ENCODE results near the gene TGFB3.

TGFB3 gene

GRCh38 chr14:75910048-75910447 is 71.7 kb downstream of the TGFB3 start:
- no peak for DNase-seq (ENCODE audit: insufficient read length, low spot score)

GRCh38 chr14:75909630-75910029 is 72.2 kb downstream of the TGFB3 start:
- DNase-seq (ENCODE audit: insufficient read length, low spot score) = no peak
- no peak for FAIRE-seq

More at GRCh38 chr14:75910048-75910447, 71.7 kb downstream of the TGFB3 start:
- FAIRE-seq = no peak
